HEK293T (cell line): Measurements from ENCODE around the gene ADGRL3.

Experiments used
- ARNT ChIP-seq: fragments of 450-650 bp; IDR thresholded peaks from 2 replicates; pipeline ENCODE4 v1.6.1; 2017; ENCODE audit warnings: mild to moderate bottlenecking
- BHLHE40 ChIP-seq: fragments of 450-650 bp; IDR thresholded peaks from 2 replicates; pipeline ENCODE4 v1.6.1; 2016; ENCODE audit warnings: mild to moderate bottlenecking, moderate library complexity, borderline replicate concordance
- ELF4 ChIP-seq: fragments of 450-650 bp; IDR thresholded peaks from 2 replicates; pipeline ENCODE4 v1.6.1; 2017; ENCODE audit warnings: antibody characterized with exemption
- FOXA1 ChIP-seq: fragments of 450-650 bp; IDR thresholded peaks from 2 replicates; pipeline ENCODE4 v1.6.1; 2016; ENCODE audit warnings: mild to moderate bottlenecking
- FOXM1 ChIP-seq: fragments of 450-650 bp; IDR thresholded peaks from 2 replicates; pipeline ENCODE4 v1.6.1; 2017; ENCODE audit warnings: mild to moderate bottlenecking, borderline replicate concordance
- HDGF ChIP-seq: fragments of 450-650 bp; IDR thresholded peaks from 2 replicates; pipeline ENCODE4 v1.6.1; 2017; ENCODE audit warnings: antibody characterized with exemption, borderline replicate concordance
- NFRKB ChIP-seq: fragments of 450-650 bp; IDR thresholded peaks from 2 replicates; pipeline ENCODE4 v1.6.1; 2016; ENCODE audit warnings: mild to moderate bottlenecking, moderate library complexity
- PKNOX1 ChIP-seq: fragments of 450-650 bp; IDR thresholded peaks from 2 replicates; pipeline ENCODE4 v1.6.1; 2016
- SP1 ChIP-seq: fragments of 450-650 bp; IDR thresholded peaks from 2 replicates; pipeline ENCODE4 v1.6.1; 2017
- SUZ12 ChIP-seq: fragments of 450-650 bp; IDR thresholded peaks from 2 replicates; pipeline ENCODE4 v1.6.1; 2016; ENCODE audit warnings: mild to moderate bottlenecking
- TARDBP ChIP-seq: fragments of 450-650 bp; IDR thresholded peaks from 2 replicates; pipeline ENCODE4 v1.6.1; 2016

- TF ChIP-seq BHLHE40 (no peak), SUZ12 (no peak), FOXM1 (no peak), ARNT (no peak), HDGF (no peak), ELF4 (no peak), PKNOX1 (no peak), FOXA1 (no peak), NFRKB (no peak), SP1 (no peak), TARDBP (no peak)
These were observed 375.7 kb downstream of the ADGRL3 start for GRCh38 chr4:61575796-61576195.
